ENCODE measurements around the gene LYPD8. TPM values are rescaled to one million over a fixed set of nuclear protein-coding genes. Genes with fewer than 3 reads are reported as not detected.

The LYPD8 gene
- total RNA-seq, 1 experiment from 2014 or later: 0.74 TPM

GRCh38 chr1:248751635-248752034 is 3.9 kb downstream of the LYPD8 start:
- Histone ChIP-seq H3K4me3 (no peak overlapping the region), H2AFZ (no peak overlapping the region), H3K36me3 (ENCODE audit: low read depth) (no peaks in the 10 kb centered on the region), H3K4me2 (no peak overlapping the region), H3K9me3 (ENCODE audit: insufficient read depth, low read depth) (no peaks in the 10 kb centered on the region), H3F3A (ENCODE audit: insufficient read depth, low read depth) (peaks cover 10% of the 10 kb centered on the region; the same call in 1 of the 2 replicates), H3K27me3 (ENCODE audit: insufficient read depth, low read depth) (no peaks in the 10 kb centered on the region), H3K9me2 (ENCODE audit: insufficient read depth) (no peaks in the 10 kb centered on the region), H3K27ac (no peak overlapping the region), H3K79me2 (ENCODE audit: low read depth) (no peaks in the 10 kb centered on the region), H4K20me1 (ENCODE audit: insufficient read depth) (no peaks in the 10 kb centered on the region), H3K4me1 (replicated peaks; ENCODE audit: insufficient read depth) (no peaks in the 10 kb centered on the region)
- TF ChIP-seq CTCF (conservative IDR thresholded peaks at IDR 0.05) (no peak), EZH2 (IDR thresholded peaks at IDR 0.05; ENCODE audit: low read depth) (no peak)
- CTCF ChIA-PET: no interaction called here
- POLR2A ChIA-PET (ENCODE audit: unreplicated experiment): no interaction called here
- no peak for DNase-seq
- no TSS peak for BruUV-seq (replicated peaks)
- intact Hi-C loops (cut with micrococcal nuclease; ENCODE audit: unreplicated experiment): no loop called here

- no peak overlapping the region for H2AFZ ChIP-seq
- ChIA-PET POLR2A (ENCODE audit: unreplicated experiment) (no interaction called here), CTCF (no interaction called here)
These were observed 4.4 kb downstream of the LYPD8 start for GRCh38 chr1:248751142-248751541.

GRCh38 chr1:248750496-248750895 is 5.1 kb downstream of the LYPD8 start:
- Histone ChIP-seq H3K9me3 (ENCODE audit: insufficient read depth, low read depth) (no peaks in the 10 kb centered on the region), H3K9me2 (ENCODE audit: insufficient read depth) (no peaks in the 10 kb centered on the region), H3K27me3 (ENCODE audit: insufficient read depth, low read depth) (peaks cover 2% of the 10 kb centered on the region; the same call in 1 of the 2 replicates), H3K4me2 (no peak overlapping the region), H2AFZ (no peak overlapping the region), H3K4me3 (no peak overlapping the region), H4K20me1 (ENCODE audit: insufficient read depth) (no peaks in the 10 kb centered on the region), H3K36me3 (ENCODE audit: low read depth) (no peaks in the 10 kb centered on the region), H3F3A (ENCODE audit: insufficient read depth, low read depth) (peaks cover 10% of the 10 kb centered on the region; the same call in 1 of the 2 replicates), H3K4me1 (replicated peaks; ENCODE audit: insufficient read depth) (no peaks in the 10 kb centered on the region), H3K79me2 (ENCODE audit: low read depth) (no peaks in the 10 kb centered on the region), H3K27ac (no peak overlapping the region)
- no TSS peak for BruUV-seq (replicated peaks)
- ChIA-PET CTCF (no interaction called here), POLR2A (ENCODE audit: unreplicated experiment) (no interaction called here)
- no peak for DNase-seq
- TF ChIP-seq EZH2 (IDR thresholded peaks at IDR 0.05; ENCODE audit: low read depth) (no peak), CTCF (conservative IDR thresholded peaks at IDR 0.05) (no peak)
- intact Hi-C loops (cut with micrococcal nuclease; ENCODE audit: unreplicated experiment): no loop called here

More at GRCh38 chr1:248751142-248751541, 4.4 kb downstream of the LYPD8 start:
- Histone ChIP-seq H3F3A (ENCODE audit: insufficient read depth, low read depth) (peaks cover 10% of the 10 kb centered on the region; the same call in 1 of the 2 replicates), H3K4me3 (no peak overlapping the region), H3K79me2 (ENCODE audit: low read depth) (no peaks in the 10 kb centered on the region), H3K4me2 (no peak overlapping the region), H3K4me1 (replicated peaks; ENCODE audit: insufficient read depth) (no peaks in the 10 kb centered on the region), H3K9me2 (ENCODE audit: insufficient read depth) (no peaks in the 10 kb centered on the region), H3K27ac (no peak overlapping the region), H3K36me3 (ENCODE audit: low read depth) (no peaks in the 10 kb centered on the region), H3K9me3 (ENCODE audit: insufficient read depth, low read depth) (no peaks in the 10 kb centered on the region), H4K20me1 (ENCODE audit: insufficient read depth) (no peaks in the 10 kb centered on the region), H3K27me3 (ENCODE audit: insufficient read depth, low read depth) (no peaks in the 10 kb centered on the region)
- DNase-seq: no peak
- TF ChIP-seq EZH2 (IDR thresholded peaks at IDR 0.05; ENCODE audit: low read depth) (no peak), CTCF (conservative IDR thresholded peaks at IDR 0.05) (no peak)
- intact Hi-C loops (cut with micrococcal nuclease; ENCODE audit: unreplicated experiment): no loop called here
- BruUV-seq (replicated peaks): no TSS peak

Data from PC-9 (cell line).